Measurements from ENCODE around the gene MYO3A.

DNA sequence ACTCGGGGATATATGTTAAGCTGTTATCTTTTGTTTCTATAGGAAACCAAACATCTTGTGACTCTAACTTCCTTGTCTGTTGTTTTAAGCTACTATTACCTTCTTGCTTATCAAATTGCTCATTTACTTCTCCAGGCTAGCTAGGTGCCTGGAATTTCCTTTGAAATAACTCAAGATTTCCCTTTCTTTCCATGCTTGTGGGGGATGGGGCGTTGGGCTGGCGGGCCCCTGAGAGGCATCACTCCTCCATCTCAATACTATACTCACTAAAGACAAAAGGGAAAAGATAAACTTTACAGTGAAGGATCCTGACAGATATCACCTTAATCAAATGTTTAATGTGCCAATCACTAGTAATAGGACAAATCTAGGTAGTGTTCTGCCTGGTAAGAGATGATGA lies 34.7 kb upstream of the MYO3A start:
- TF ChIP-seq CTCF (conservative IDR thresholded peaks at IDR 0.05) (no peak), EZH2 (IDR thresholded peaks at IDR 0.05; ENCODE audit: low read depth) (no peak)

Data from PC-9 (cell line).